Fibroblast of villous mesenchyme (primary cell): Measurements from ENCODE around the gene MCUR1. TPM values are rescaled to one million over a fixed set of nuclear protein-coding genes. Genes with fewer than 3 reads are reported as not detected.

ENCODE experiments used
- DNase-seq: peaks from one replicate; pipeline ENCODE4 v3.0.0-alpha.2; 2010; ENCODE audit warnings: low read depth
- H3K4me3 ChIP-seq: 2 replicates; pipeline ENCODE4 v1.5.1; 2011; ENCODE audit warnings: low read depth, mild to moderate bottlenecking, low read length
- total RNA-seq: library from RNA; depleted of rRNA; stranded (reverse); fragments of >200 nt; gene quantifications from 2 replicates; pipeline ENCODE4 v1.2.3, GENCODE V29; 2012
- TF ChIP-seq, protein P1 (sequence below): IDR thresholded peaks from 2 replicates; pipeline ENCODE4 v1.5.1; 2012; ENCODE audit warnings: low read depth, mild to moderate bottlenecking, low read length; ENCODE audit not compliant: insufficient read depth

MCUR1 gene
- total RNA-seq, 1 donor = 13.8 TPM

GRCh38 chr6:13760307-13761304 is 53.8 kb downstream of the MCUR1 start:
- TF ChIP-seq, protein P1, sequence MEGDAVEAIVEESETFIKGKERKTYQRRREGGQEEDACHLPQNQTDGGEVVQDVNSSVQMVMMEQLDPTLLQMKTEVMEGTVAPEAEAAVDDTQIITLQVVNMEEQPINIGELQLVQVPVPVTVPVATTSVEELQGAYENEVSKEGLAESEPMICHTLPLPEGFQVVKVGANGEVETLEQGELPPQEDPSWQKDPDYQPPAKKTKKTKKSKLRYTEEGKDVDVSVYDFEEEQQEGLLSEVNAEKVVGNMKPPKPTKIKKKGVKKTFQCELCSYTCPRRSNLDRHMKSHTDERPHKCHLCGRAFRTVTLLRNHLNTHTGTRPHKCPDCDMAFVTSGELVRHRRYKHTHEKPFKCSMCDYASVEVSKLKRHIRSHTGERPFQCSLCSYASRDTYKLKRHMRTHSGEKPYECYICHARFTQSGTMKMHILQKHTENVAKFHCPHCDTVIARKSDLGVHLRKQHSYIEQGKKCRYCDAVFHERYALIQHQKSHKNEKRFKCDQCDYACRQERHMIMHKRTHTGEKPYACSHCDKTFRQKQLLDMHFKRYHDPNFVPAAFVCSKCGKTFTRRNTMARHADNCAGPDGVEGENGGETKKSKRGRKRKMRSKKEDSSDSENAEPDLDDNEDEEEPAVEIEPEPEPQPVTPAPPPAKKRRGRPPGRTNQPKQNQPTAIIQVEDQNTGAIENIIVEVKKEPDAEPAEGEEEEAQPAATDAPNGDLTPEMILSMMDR = no peak
- H3K4me3 ChIP-seq = no peak overlapping the region
- DNase-seq = peak; percentile 79

DNA sequence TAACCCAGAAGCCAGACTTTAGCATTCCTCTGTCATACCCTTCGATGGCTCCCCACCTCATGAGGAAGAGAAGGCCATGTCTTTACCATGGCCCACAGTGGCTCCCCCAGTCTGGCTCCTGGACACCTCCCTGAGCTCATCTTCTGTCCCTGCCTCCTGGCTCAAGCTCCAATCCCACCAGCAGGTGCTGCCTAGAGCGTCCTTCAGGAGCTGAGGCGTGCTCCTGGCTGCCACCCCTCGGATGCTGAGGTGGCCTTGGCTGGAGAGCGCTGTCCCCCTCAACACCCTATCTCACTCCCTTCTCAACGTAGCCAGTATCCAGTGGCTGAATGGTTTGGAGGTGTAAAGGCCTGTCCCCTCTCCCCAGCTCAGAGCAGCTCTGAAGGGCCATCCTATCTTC is 55.3 kb downstream of the MCUR1 start:
- H3K4me3 ChIP-seq = no peak overlapping the region
- TF ChIP-seq, protein P1 = no peak
- DNase-seq = no peak

DNA sequence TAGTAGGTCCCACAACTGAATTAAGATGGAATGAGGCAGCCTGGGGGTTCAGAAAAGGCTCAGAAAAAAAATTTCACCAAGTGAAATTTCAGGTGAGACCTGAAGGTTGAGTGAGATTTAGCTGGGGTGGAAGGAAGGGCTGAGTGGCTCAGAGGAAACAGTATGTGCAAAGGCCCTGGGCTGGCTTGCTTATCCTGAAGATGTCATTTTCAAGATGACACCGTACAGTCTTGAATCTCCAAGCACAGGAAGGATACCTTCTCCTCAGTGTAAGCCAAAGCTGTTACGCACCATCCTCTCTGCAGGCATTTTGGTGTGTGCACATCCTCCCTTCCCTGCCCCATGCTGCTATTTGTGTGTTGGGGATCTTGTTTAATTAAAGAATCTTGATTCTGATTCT is 59.7 kb downstream of the MCUR1 start:
- DNase-seq = no peak
- TF ChIP-seq, protein P1 = no peak
- H3K4me3 ChIP-seq = no peak overlapping the region

DNA sequence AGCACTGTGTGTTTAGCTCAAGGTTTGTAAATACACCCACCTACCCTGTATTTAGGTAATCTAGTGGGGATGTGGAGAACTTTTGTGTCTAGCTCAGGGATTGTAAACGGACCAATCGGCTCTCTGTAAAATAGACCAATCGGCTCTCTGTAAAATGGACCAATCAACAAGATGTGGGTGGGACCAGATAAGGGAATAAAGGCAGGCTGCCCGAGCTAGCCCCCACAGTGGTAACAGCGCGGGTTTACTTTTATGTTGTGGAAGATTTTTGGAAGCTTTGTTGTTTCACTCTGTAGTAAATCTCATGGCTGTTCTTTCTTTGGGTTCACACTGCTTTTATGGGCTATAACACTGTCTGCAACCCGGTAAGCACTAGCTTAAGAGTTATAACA is 70.6 kb downstream of the MCUR1 start:
- no peak overlapping the region for H3K4me3 ChIP-seq
- TF ChIP-seq, protein P1 = no peak
- no peak for DNase-seq

GRCh38 chr6:13742961-13743735 is 71.2 kb downstream of the MCUR1 start:
- no peak for DNase-seq
- TF ChIP-seq, protein P1 = no peak
- H3K4me3 ChIP-seq = no peak overlapping the region

GRCh38 chr6:13741365-13741764 is 73.0 kb downstream of the MCUR1 start:
- no peak for DNase-seq
- TF ChIP-seq, protein P1 = no peak
- H3K4me3 ChIP-seq = no peak overlapping the region

Other genes starting within 250 kb of the MCUR1 start
- 6.1 and 9.9 TPM in 2 replicates for gene SIRT5, start 240.0 kb downstream of the MCUR1 start, total RNA-seq
- gene NOL7, start 199.2 kb downstream of the MCUR1 start, total RNA-seq = 50.1 and 54.4 TPM in 2 replicates
- gene RANBP9, start 102.7 kb downstream of the MCUR1 start, total RNA-seq = 25.5 and 26.4 TPM in 2 replicates
- 3.2 and 6.9 TPM in 2 replicates for gene RNF182, start 110.4 kb upstream of the MCUR1 start, total RNA-seq